K562 (cell line): ENCODE results near the gene ZPLD1. TPM values are rescaled to one million over a fixed set of nuclear protein-coding genes. Genes with fewer than 3 reads are reported as not detected.

ENCODE experiments used
- ATAC-seq: fragments of 200-7000 bp; cut with Tn5 transposase; 3 replicates; pipeline ENCODE4 v1.9.1; 2020; ENCODE audit warnings: moderate library complexity
- BruUV-seq: library from RNA; stranded (reverse); fragments of 400-500 nt; replicated peaks from 2 replicates; lab custom pipeline; 2021; lab: Mats Ljungman, UMichigan
- CTCF ChIA-PET: fragments of 300-600 bp; formaldehyde crosslinking; extraction: SDS; loops from one replicate; lab custom pipeline; 2021; ENCODE audit warnings: low intra/inter-chr PET ratio; lab: Yijun Ruan, JAX
- POLR2A ChIA-PET: fragments of 300-600, 350-650 bp; sonication (Branson Sonifier 250); formaldehyde crosslinking; extraction: SDS; loops from one replicate; lab custom pipeline; 2021; ENCODE audit warnings: antibody characterized with exemption, inconsistent platforms; lab: Yijun Ruan, JAX
- DNase-seq, 4 experiments: peaks; one replicate each; pipeline versions ENCODE4 v3.0.0 to v3.0.0-alpha.2; 2011 to 2018; ENCODE audit warnings: low spot score in 3 of 4, mixed read lengths in 3 of 4; ENCODE audit errors: extremely low read depth in 1 of 4
- FAIRE-seq: peaks from 2 replicates; lab custom pipeline; 2011; peaks lifted over from hg19 to GRCh38; lab: Jason Lieb, UNC
- H2AFZ ChIP-seq: 2 replicates; pipeline ENCODE4 v1.6.0; 2011; ENCODE audit warnings: low read depth, low read length, control low read depth, inconsistent platforms
- H3K27ac ChIP-seq: fragments of 200-600 bp; 3 replicates; pipeline ENCODE4 v1.8.0; 2011; ENCODE audit warnings: low read depth, mild to moderate bottlenecking, control low read depth, inconsistent platforms, low read length, moderate library complexity, mixed read lengths; ENCODE audit errors: extremely low read depth
- H3K27me3 ChIP-seq, 2 experiments: fragments of 300-600 bp in 1 of 2; 2 replicates in 1 of 2; 3 replicates in 1 of 2; pipeline versions ENCODE4 v1.6.0 to v1.8.0; 2011; ENCODE audit warnings: inconsistent platforms in 2 of 2, low read length in 2 of 2, mild to moderate bottlenecking in 1 of 2, mixed read lengths in 1 of 2, moderate library complexity in 1 of 2; ENCODE audit not compliant: control insufficient read depth in 2 of 2, insufficient read depth in 2 of 2
- H3K36me3 ChIP-seq: fragments of 300-600 bp; 3 replicates; pipeline ENCODE4 v1.8.0; 2011; ENCODE audit warnings: mild to moderate bottlenecking, low read length, inconsistent platforms; ENCODE audit not compliant: control insufficient read depth, insufficient read depth
- H3K4me1 ChIP-seq, 2 experiments: fragments of 200-600 bp in 1 of 2; replicated peaks in 1 of 2; 2 replicates in 1 of 2; 3 replicates in 1 of 2; pipeline versions ENCODE4 v1.5.1 to v1.8.0; 2011; ENCODE audit warnings: inconsistent platforms in 2 of 2, low read length in 2 of 2, mild to moderate bottlenecking in 1 of 2, mixed read lengths in 1 of 2, moderate library complexity in 1 of 2; ENCODE audit not compliant: control insufficient read depth in 2 of 2, insufficient read depth in 2 of 2
- H3K4me2 ChIP-seq: 2 replicates; pipeline ENCODE4 v1.6.1; 2011; ENCODE audit warnings: low read length, control low read depth, inconsistent platforms, mixed read lengths; ENCODE audit not compliant: insufficient read depth
- H3K4me3 ChIP-seq: fragments of 200-600 bp; sonication (generic), shearing (Covaris generic); 2 replicates; pipeline ENCODE4 v1.5.1; 2016; ENCODE audit warnings: control low read depth, inconsistent platforms
- H3K79me2 ChIP-seq: fragments of 200-600 bp; 3 replicates; pipeline ENCODE4 v1.8.0; 2011; ENCODE audit warnings: low read length, inconsistent platforms; ENCODE audit not compliant: control insufficient read depth, insufficient read depth
- H3K9ac ChIP-seq, 2 experiments: 2 replicates each; pipeline versions ENCODE4 v1.6.0 to v1.6.1; 2011; ENCODE audit warnings: low read depth in 2 of 2, low read length in 2 of 2, control low read depth in 1 of 2, inconsistent platforms in 1 of 2, mild to moderate bottlenecking in 1 of 2, mixed read lengths in 1 of 2; ENCODE audit not compliant: insufficient read depth in 1 of 2
- H3K9me1 ChIP-seq: one replicate; pipeline ENCODE4 v1.6.0; 2011; ENCODE audit warnings: inconsistent platforms, mild to moderate bottlenecking, low read length, moderate library complexity; ENCODE audit not compliant: control insufficient read depth, insufficient read depth
- H3K9me3 ChIP-seq: replicated peaks from 2 replicates; pipeline ENCODE4 v1.5.1; 2011; ENCODE audit warnings: low read depth, low read length, inconsistent platforms; ENCODE audit not compliant: control insufficient read depth, insufficient read depth
- H4K20me1 ChIP-seq: replicated peaks from 2 replicates; pipeline ENCODE4 v1.6.1; 2011; ENCODE audit warnings: low read length, inconsistent platforms, mixed read lengths; ENCODE audit not compliant: control insufficient read depth, insufficient read depth
- IRF9 ChIP-seq: fragments of 450-650 bp; IDR thresholded peaks from 2 replicates; pipeline ENCODE4 v1.6.1; 2016; ENCODE audit warnings: missing biosample characterization, missing genetic modification characterization
- MBD2 ChIP-seq: sonication (generic); IDR thresholded peaks from 2 replicates; pipeline ENCODE4 v1.6.1; 2016; ENCODE audit warnings: low read depth, borderline replicate concordance
- MCM2 ChIP-seq: fragments of 450-650 bp; IDR thresholded peaks from 2 replicates; pipeline ENCODE4 v1.6.1; 2017; ENCODE audit warnings: low read depth, mild to moderate bottlenecking
- NFYB ChIP-seq: IDR thresholded peaks from 2 replicates; pipeline ENCODE4 v1.6.1; 2011; ENCODE audit warnings: mild to moderate bottlenecking, moderate library complexity; ENCODE audit not compliant: insufficient read length; ENCODE audit errors: extremely low read depth
- OTX1 ChIP-seq: fragments of 450-650 bp; formaldehyde crosslinking; IDR thresholded peaks from 2 replicates; pipeline ENCODE4 v1.4.0; 2022; ENCODE audit warnings: mild to moderate bottlenecking
- PRMT5 ChIP-seq: sonication (generic); formaldehyde crosslinking; IDR thresholded peaks from 2 replicates; pipeline ENCODE4 v1.5.0; 2020; ENCODE audit warnings: missing genetic modification reagents
- TCF15 ChIP-seq: fragments of 250-450 bp; sonication (Bioruptor Pico); IDR thresholded peaks from 2 replicates; pipeline ENCODE4 v1.8.0; 2022; ENCODE audit warnings: moderate library complexity, mild to moderate bottlenecking, inconsistent platforms
- ZNF165 ChIP-seq: fragments of 250-450 bp; sonication (Bioruptor Pico); IDR thresholded peaks from 2 replicates; pipeline ENCODE4 v1.4.0; 2020; ENCODE audit warnings: borderline replicate concordance
- ZNF263 ChIP-seq: sonication (generic); formaldehyde crosslinking; IDR thresholded peaks from 2 replicates; pipeline ENCODE4 v1.8.0; 2022; ENCODE audit warnings: mild to moderate bottlenecking, missing genetic modification reagents, borderline replicate concordance
- ZNF507 ChIP-seq: conservative IDR thresholded peaks from 2 replicates; pipeline ENCODE4 v1.6.1; 2017; ENCODE audit warnings: missing genetic modification characterization, missing compliant biosample characterization
- WGBS: fragments of 100-300 bp; shearing (Covaris generic); methylation state at CpG from one replicate; pipeline ENCODE4 v1.1.6; 2016; ENCODE audit warnings: low coverage, mixed read lengths; ENCODE audit not compliant: insufficient coverage; ENCODE audit errors: missing lambda C conversion rate; 5-methylcytosine and 5-hydroxymethylcytosine counted together
- in situ Hi-C: fragments of 300-500 bp; cut with MboI; formaldehyde crosslinking; loops from 4 replicates; pipeline ENCODE4 v1.15.0; 2018; ENCODE audit warnings: inconsistent platforms, mixed read lengths
- intact Hi-C: fragments of 100-400 bp; cut with micrococcal nuclease; formaldehyde crosslinking; loops from 2 replicates; pipeline ENCODE4 v1.14.2; 2022
- polyA plus RNA-seq, 8 experiments: library from polyadenylated mRNA; depleted of rRNA in 4 of 8; stranded (reverse) in 5 of 8; unstranded in 3 of 8; fragments of >200 nt; fragmentation: Nextera tagmentation in 2 of 8; fragmentation: Illumina TruSeq in 1 of 8; extraction: Ambion mirVana in 2 of 8; extraction: Trizol in 1 of 8; gene quantifications; 2 replicates each; pipeline versions ENCODE4 v1.2.1 to v1.2.3, GENCODE V29; 2011 to 2014; ENCODE audit warnings: inconsistent platforms in 1 of 8, missing spikeins in 1 of 8
- total RNA-seq, 7 experiments: library from RNA; depleted of rRNA in 6 of 7; stranded (reverse); fragments of >200 nt in 6 of 7; fragmentation: Illumina TruSeq in 2 of 7; extraction: Trizol in 2 of 7; gene quantifications; 2 replicates each; pipeline versions ENCODE4 v1.2.1 to v1.2.3, GENCODE V29; 2011 to 2021; ENCODE audit warnings: low replicate concordance in 1 of 7

The ZPLD1 gene
- total and polyA plus RNA-seq, 9 of the 15 experiments (the other 6 are each of a cell fraction or from before 2014, with no cell fraction given): 0.03 to 0.10 (median 0.04) TPM; not detected in 6

- no peak for TF ChIP-seq ZNF507 (tag)
- no peak for TF ChIP-seq MBD2
- TF ChIP-seq PRMT5 (CRISPR knock-in tag): no peak
- no peak for TF ChIP-seq ZNF165
- no peak for TF ChIP-seq TCF15 (CRISPR knock-in tag)
- TF ChIP-seq IRF9: no peak
- TF ChIP-seq, all 486 proteins: peak for 0
Measured at GRCh38 chr3:102398666-102399065, 36.1 kb upstream of the ZPLD1 start (continued).

- Histone ChIP-seq H3K9me1 (no peaks in the 10 kb centered on the region), H3K4me2 (no peak overlapping the region), H3K4me3 (no peak overlapping the region), H3K27me3 (no peaks in the 10 kb centered on the region), H3K4me1 (no peaks in the 10 kb centered on the region), H3K9me3 (no peaks in the 10 kb centered on the region), H3K36me3 (no peaks in the 10 kb centered on the region), H3K27ac (no peak overlapping the region), H3K9ac (no peak overlapping the region), H2AFZ (no peak overlapping the region), H4K20me1 (no peaks in the 10 kb centered on the region), H3K79me2 (no peaks in the 10 kb centered on the region)
- ChIA-PET POLR2A (no interaction called here), CTCF (no interaction called here)
- no TSS peak for BruUV-seq
- ATAC-seq (no peak), FAIRE-seq (no peak), DNase-seq (no peak)
- no peak for TF ChIP-seq ZNF263 (CRISPR knock-in tag)
- TF ChIP-seq OTX1: no peak
- TF ChIP-seq NFYB: no peak
- no peak for TF ChIP-seq MCM2
- intact Hi-C loops: no loop called here
- in situ Hi-C loops: no loop called here
- WGBS: 0% methylated on average over 4 of the region's 5 CpGs
Measured at GRCh38 chr3:102400142-102400541, 34.7 kb upstream of the ZPLD1 start.
